ENCODE measurements around the gene SETD3.

DNA sequence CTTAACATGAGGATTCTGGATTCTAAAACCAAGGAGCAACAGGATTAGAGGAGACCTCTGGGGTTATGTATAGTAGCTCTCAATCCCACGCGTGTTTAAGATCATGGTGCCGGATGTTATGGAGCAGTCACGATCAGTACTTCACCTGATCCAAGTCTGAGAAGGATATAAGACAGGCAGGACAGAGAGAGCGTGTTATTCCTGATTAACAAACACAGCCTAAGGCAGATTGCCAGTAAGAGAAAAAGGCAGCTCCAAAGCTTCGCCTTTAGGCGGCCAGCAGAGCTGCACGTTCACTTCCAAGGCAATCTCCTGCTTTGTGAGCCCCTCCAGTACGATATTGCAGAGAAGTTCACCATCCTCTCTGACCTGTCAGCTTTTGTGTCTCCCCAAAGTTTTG lies 5.5 kb downstream of the SETD3 start:
- TF ChIP-seq GATA3 (IDR thresholded peaks at IDR 0.05; ENCODE audit: low read depth, low read length) (no peak), GATA2 (IDR thresholded peaks at IDR 0.05; ENCODE audit: low read depth, low read length) (no peak)

Measured in SH-SY5Y (cell line).